K562 (cell line): ENCODE measurements around the gene EHMT2. TPM values are rescaled to one million over a fixed set of nuclear protein-coding genes. Genes with fewer than 3 reads are reported as not detected.

ENCODE experiments used
- BHLHE40 ChIP-seq: IDR thresholded peaks from 2 replicates; pipeline ENCODE4 v1.6.1; 2011; ENCODE audit warnings: low read length, improper control_type of control experiment
- BRD4 ChIP-seq: fragments of 200-600 bp; sonication (generic); IDR thresholded peaks from 2 replicates; pipeline ENCODE4 v1.6.1; 2017; ENCODE audit warnings: inconsistent platforms
- FOXP1 ChIP-seq: sonication (generic); formaldehyde crosslinking; IDR thresholded peaks from 2 replicates; pipeline ENCODE4 v1.8.0; 2022; ENCODE audit warnings: mild to moderate bottlenecking, missing genetic modification reagents
- GABPB1 ChIP-seq: sonication (generic); formaldehyde crosslinking; IDR thresholded peaks from 2 replicates; pipeline ENCODE4 v1.8.0; 2022; ENCODE audit warnings: mild to moderate bottlenecking, missing genetic modification reagents
- NFE2L1 ChIP-seq: fragments of 450-650 bp; IDR thresholded peaks from 2 replicates; pipeline ENCODE4 v1.6.1; 2016; ENCODE audit warnings: missing genetic modification characterization, low read depth, mild to moderate bottlenecking, missing compliant biosample characterization, moderate library complexity, borderline replicate concordance
- NR4A1 ChIP-seq, 2 experiments: fragments of 250-450 bp in 1 of 2; fragments of 450-650 bp in 1 of 2; sonication (Bioruptor Pico) in 1 of 2; IDR thresholded peaks; 2 replicates each; pipeline versions ENCODE4 v1.4.0 to v1.6.1; 2016 to 2020; ENCODE audit warnings: mild to moderate bottlenecking in 2 of 2, missing compliant biosample characterization in 1 of 2, missing genetic modification characterization in 1 of 2, moderate library complexity in 1 of 2
- NRF1 ChIP-seq, 2 experiments: fragments of 450-650 bp; IDR thresholded peaks in 1 of 2; conservative IDR thresholded peaks in 1 of 2; 2 replicates each; pipeline ENCODE4 v1.6.1; 2014; ENCODE audit warnings: mild to moderate bottlenecking in 2 of 2
- PCBP2 ChIP-seq: fragments of 200-400 bp; formaldehyde crosslinking; IDR thresholded peaks from 2 replicates; pipeline ENCODE4 v1.6.1; 2018; ENCODE audit warnings: low read length, low read depth, mild to moderate bottlenecking, moderate library complexity; ENCODE audit not compliant: poor library complexity, severe bottlenecking
- SAFB ChIP-seq: fragments of 200-400 bp; formaldehyde crosslinking; IDR thresholded peaks from 2 replicates; pipeline ENCODE4 v1.6.1; 2017; ENCODE audit warnings: low read depth, low read length, borderline replicate concordance
- SMARCA4 ChIP-seq: fragments of 450-650 bp; IDR thresholded peaks from 2 replicates; pipeline ENCODE4 v1.6.1; 2016
- SOX6 ChIP-seq: fragments of 450-650 bp; IDR thresholded peaks from 2 replicates; pipeline ENCODE4 v1.6.1; 2014; ENCODE audit warnings: mild to moderate bottlenecking
- ZNF785 ChIP-seq: fragments of 250-450 bp; sonication (Bioruptor Pico); IDR thresholded peaks from 2 replicates; pipeline ENCODE4 v1.4.0; 2020; ENCODE audit warnings: mild to moderate bottlenecking
- polyA plus RNA-seq, 8 experiments: library from polyadenylated mRNA; depleted of rRNA in 4 of 8; stranded (reverse) in 5 of 8; unstranded in 3 of 8; fragments of >200 nt; fragmentation: Nextera tagmentation in 2 of 8; fragmentation: Illumina TruSeq in 1 of 8; extraction: Ambion mirVana in 2 of 8; extraction: Trizol in 1 of 8; gene quantifications; 2 replicates each; pipeline versions ENCODE4 v1.2.1 to v1.2.3, GENCODE V29; 2011 to 2014; ENCODE audit warnings: inconsistent platforms in 1 of 8, missing spikeins in 1 of 8
- total RNA-seq, 7 experiments: library from RNA; depleted of rRNA in 6 of 7; stranded (reverse); fragments of >200 nt in 6 of 7; fragmentation: Illumina TruSeq in 2 of 7; extraction: Trizol in 2 of 7; gene quantifications; 2 replicates each; pipeline versions ENCODE4 v1.2.1 to v1.2.3, GENCODE V29; 2011 to 2021; ENCODE audit warnings: low replicate concordance in 1 of 7
- TF ChIP-seq, protein P1 (sequence below), 2 experiments: fragments of 450-650 bp; formaldehyde crosslinking in 1 of 2; IDR thresholded peaks; 2 replicates each; pipeline versions ENCODE4 v1.4.0 to v1.6.1; 2014 to 2020; ENCODE audit warnings: mild to moderate bottlenecking in 2 of 2, borderline replicate concordance in 1 of 2, low read depth in 1 of 2
- TF ChIP-seq, protein P2 (sequence below): sonication (generic); formaldehyde crosslinking; IDR thresholded peaks from 2 replicates; pipeline ENCODE4 v1.9.0; 2022; ENCODE audit warnings: mild to moderate bottlenecking, missing genetic modification reagents
- TF ChIP-seq, protein P3 (sequence below): sonication (generic); formaldehyde crosslinking; IDR thresholded peaks from 2 replicates; pipeline ENCODE4 v1.8.0; 2023; ENCODE audit warnings: mild to moderate bottlenecking, missing genetic modification reagents

The EHMT2 gene
- total and polyA plus RNA-seq, 9 of the 15 experiments (the other 6 are each of a cell fraction or from before 2014, with no cell fraction given), result 2.1 to 63.8 (median 38.5) TPM

DNA sequence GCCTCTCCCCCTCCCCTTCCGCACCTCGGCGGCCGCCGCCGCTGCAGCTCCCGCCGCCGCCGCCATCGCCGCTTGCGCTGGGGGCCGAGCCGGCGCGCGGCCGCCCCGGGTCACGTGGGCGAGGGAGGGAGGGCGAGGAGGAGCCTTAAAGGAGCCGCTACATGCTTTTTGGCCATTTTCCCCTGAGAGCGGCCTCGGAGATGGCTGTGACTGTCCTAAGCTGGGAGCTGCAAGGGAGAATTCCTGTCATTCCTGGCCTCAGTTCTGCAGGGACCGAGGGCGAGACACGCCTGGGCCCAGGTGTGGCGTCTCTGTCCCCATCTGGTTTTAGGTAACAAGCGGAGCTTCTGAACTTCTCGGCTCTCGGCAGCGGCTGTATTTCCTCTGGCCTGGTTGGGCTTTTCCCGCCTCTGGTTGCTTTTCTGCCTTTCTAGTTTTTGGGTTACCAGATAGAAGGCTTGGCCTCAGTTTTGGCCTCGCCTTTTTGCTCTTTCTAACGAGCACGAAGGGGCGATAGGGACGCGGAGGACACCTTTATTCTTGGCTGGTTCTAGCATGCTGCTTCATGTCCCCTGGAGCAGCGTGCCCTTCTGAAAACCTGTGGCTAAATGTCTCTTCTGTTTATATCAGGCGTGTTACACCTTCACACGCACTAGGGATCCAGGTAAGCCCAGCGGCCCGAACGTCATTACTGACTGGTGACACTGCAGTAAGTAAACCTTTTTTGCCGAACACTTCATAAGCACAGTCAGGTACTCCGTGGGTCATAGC is at the start of gene EHMT2 (continued):
- TF ChIP-seq NFE2L1 (tag) (no peak), NR4A1 (CRISPR knock-in tag; IDR thresholded peaks at IDR 0.05) (peak; percentile 15; the same call in 1 of the 2 replicates), NR4A1 (tag; IDR thresholded peaks at IDR 0.05) (0 out of 2 replicates have a peak, but pooled peaks have one; percentile 31), GABPB1 (CRISPR knock-in tag) (peak; percentile 67), SMARCA4 (0 out of 2 replicates have a peak, but pooled peaks have one; percentile 9), PCBP2 (no peak), NRF1 (conservative IDR thresholded peaks at IDR 0.05 in 1 of 2, IDR thresholded peaks at IDR 0.05 in 1 of 2) (peak; percentile 65 to 77; a peak in 3 of 4 replicates), ZNF785 (CRISPR knock-in tag) (no peak), SOX6 (no peak; the same call in 1 of the 2 replicates), SAFB (no peak), FOXP1 (CRISPR knock-in tag) (no peak), BRD4 (no peak), BHLHE40 (peak; percentile 88)
- TF ChIP-seq, protein P1, sequence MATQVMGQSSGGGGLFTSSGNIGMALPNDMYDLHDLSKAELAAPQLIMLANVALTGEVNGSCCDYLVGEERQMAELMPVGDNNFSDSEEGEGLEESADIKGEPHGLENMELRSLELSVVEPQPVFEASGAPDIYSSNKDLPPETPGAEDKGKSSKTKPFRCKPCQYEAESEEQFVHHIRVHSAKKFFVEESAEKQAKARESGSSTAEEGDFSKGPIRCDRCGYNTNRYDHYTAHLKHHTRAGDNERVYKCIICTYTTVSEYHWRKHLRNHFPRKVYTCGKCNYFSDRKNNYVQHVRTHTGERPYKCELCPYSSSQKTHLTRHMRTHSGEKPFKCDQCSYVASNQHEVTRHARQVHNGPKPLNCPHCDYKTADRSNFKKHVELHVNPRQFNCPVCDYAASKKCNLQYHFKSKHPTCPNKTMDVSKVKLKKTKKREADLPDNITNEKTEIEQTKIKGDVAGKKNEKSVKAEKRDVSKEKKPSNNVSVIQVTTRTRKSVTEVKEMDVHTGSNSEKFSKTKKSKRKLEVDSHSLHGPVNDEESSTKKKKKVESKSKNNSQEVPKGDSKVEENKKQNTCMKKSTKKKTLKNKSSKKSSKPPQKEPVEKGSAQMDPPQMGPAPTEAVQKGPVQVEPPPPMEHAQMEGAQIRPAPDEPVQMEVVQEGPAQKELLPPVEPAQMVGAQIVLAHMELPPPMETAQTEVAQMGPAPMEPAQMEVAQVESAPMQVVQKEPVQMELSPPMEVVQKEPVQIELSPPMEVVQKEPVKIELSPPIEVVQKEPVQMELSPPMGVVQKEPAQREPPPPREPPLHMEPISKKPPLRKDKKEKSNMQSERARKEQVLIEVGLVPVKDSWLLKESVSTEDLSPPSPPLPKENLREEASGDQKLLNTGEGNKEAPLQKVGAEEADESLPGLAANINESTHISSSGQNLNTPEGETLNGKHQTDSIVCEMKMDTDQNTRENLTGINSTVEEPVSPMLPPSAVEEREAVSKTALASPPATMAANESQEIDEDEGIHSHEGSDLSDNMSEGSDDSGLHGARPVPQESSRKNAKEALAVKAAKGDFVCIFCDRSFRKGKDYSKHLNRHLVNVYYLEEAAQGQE (IDR thresholded peaks at IDR 0.05; ENCODE audit: borderline replicate concordance), result peak; percentile 89
- TF ChIP-seq, protein P1 (CRISPR knock-in tag; IDR thresholded peaks at IDR 0.05; ENCODE audit: low read depth), result 0 out of 2 replicates have a peak, but pooled peaks have one; percentile 63
- TF ChIP-seq, protein P2, sequence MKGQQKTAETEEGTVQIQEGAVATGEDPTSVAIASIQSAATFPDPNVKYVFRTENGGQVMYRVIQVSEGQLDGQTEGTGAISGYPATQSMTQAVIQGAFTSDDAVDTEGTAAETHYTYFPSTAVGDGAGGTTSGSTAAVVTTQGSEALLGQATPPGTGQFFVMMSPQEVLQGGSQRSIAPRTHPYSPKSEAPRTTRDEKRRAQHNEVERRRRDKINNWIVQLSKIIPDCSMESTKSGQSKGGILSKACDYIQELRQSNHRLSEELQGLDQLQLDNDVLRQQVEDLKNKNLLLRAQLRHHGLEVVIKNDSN (CRISPR knock-in tag), result peak; percentile 92
- TF ChIP-seq, protein P3, sequence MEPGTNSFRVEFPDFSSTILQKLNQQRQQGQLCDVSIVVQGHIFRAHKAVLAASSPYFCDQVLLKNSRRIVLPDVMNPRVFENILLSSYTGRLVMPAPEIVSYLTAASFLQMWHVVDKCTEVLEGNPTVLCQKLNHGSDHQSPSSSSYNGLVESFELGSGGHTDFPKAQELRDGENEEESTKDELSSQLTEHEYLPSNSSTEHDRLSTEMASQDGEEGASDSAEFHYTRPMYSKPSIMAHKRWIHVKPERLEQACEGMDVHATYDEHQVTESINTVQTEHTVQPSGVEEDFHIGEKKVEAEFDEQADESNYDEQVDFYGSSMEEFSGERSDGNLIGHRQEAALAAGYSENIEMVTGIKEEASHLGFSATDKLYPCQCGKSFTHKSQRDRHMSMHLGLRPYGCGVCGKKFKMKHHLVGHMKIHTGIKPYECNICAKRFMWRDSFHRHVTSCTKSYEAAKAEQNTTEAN, result no peak
